SK-N-MC (cell line): Measurements from ENCODE around the gene MXRA7.

Source experiments
- DNase-seq: peaks from one replicate; pipeline ENCODE4 v3.0.0-alpha.2; 2011; ENCODE audit warnings: low read depth, low spot score
- H3K27ac ChIP-seq: fragments of 200-600 bp; sonication (generic); 2 replicates; pipeline ENCODE4 v1.5.1; 2016; ENCODE audit warnings: mixed run types
- H3K36me3 ChIP-seq: fragments of 200-600 bp; sonication (generic); 2 replicates; pipeline ENCODE4 v1.6.1; 2017; ENCODE audit warnings: antibody characterized with exemption, low read length, mixed read lengths; ENCODE audit not compliant: insufficient read depth
- H3K4me3 ChIP-seq: fragments of 200-600 bp; sonication (generic); 2 replicates; pipeline ENCODE4 v1.5.1; 2016
- H3K9ac ChIP-seq: fragments of 200-600 bp; sonication (generic); 2 replicates; pipeline ENCODE4 v1.8.0; 2017; ENCODE audit warnings: mixed run types, mixed read lengths; ENCODE audit not compliant: insufficient read length
- H3K9me3 ChIP-seq: fragments of 200-600 bp; sonication (generic); 2 replicates; pipeline ENCODE4 v1.6.1; 2017; ENCODE audit warnings: low read depth, mild to moderate bottlenecking, antibody characterized with exemption, low read length, moderate library complexity, mixed read lengths
- EZH2 ChIP-seq: fragments of 200-600 bp; sonication (generic); IDR thresholded peaks from one replicate; pipeline ENCODE4 v1.6.1; 2017; ENCODE audit warnings: antibody characterized with exemption
- FOXP2 ChIP-seq: optimal IDR thresholded peaks from 2 replicates; pipeline ENCODE3; 2011; ENCODE audit warnings: mild to moderate bottlenecking, moderate library complexity; ENCODE audit not compliant: insufficient read depth; ENCODE audit errors: extremely low read length, control extremely low read depth
- POLR2AphosphoS5 ChIP-seq: IDR thresholded peaks from 2 replicates; pipeline ENCODE4 v1.6.1; 2012; ENCODE audit warnings: mild to moderate bottlenecking, low read depth, low read length, borderline replicate concordance

The MXRA7 gene

DNA sequence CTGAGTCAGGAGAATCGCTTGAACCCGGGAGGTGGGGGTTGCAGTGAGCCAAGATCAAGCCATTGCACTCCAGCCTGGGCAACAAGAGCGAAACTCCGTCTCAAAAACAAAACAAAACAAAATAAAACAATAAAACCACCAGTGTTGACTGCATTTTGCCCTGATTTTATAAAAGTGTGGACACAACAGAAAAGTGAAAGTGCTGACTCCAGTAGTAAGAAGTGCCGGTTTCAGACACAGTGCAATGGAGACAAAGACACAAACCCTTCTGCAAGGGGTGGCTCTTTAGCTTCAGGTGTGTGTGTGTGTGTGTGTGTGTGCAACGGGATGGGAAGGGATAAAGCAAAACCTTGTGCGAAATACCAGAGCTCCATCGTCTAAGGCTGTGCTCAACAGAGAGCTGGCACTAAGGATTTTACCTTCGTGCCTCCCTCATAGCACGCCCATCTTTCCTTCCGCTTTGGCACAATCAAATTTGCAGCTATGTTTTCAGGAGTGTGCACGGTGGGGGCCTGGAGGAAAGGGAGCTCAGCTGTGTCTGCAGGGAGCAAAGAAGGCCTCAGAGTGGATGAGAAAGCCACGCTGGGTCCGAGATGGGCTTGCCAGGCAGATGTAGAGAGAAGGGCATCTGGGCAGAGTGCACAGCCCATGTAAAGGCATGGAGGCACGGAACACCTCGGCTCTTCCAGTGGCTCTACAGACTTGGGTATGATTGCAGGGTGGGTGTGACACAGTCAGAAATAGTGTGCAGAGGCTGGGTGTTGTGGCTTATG is 15.5 kb downstream of the MXRA7 start:
- no peak overlapping the region for H3K9ac ChIP-seq
- TF ChIP-seq POLR2AphosphoS5 = no peak
- TF ChIP-seq EZH2 = no peak
- no peak for TF ChIP-seq FOXP2
- no peak overlapping the region for H3K27ac ChIP-seq
- no peak for DNase-seq
- no peaks in the 10 kb centered on the region for H3K36me3 ChIP-seq
- H3K4me3 ChIP-seq = no peak overlapping the region
- no peaks in the 10 kb centered on the region for H3K9me3 ChIP-seq

DNA sequence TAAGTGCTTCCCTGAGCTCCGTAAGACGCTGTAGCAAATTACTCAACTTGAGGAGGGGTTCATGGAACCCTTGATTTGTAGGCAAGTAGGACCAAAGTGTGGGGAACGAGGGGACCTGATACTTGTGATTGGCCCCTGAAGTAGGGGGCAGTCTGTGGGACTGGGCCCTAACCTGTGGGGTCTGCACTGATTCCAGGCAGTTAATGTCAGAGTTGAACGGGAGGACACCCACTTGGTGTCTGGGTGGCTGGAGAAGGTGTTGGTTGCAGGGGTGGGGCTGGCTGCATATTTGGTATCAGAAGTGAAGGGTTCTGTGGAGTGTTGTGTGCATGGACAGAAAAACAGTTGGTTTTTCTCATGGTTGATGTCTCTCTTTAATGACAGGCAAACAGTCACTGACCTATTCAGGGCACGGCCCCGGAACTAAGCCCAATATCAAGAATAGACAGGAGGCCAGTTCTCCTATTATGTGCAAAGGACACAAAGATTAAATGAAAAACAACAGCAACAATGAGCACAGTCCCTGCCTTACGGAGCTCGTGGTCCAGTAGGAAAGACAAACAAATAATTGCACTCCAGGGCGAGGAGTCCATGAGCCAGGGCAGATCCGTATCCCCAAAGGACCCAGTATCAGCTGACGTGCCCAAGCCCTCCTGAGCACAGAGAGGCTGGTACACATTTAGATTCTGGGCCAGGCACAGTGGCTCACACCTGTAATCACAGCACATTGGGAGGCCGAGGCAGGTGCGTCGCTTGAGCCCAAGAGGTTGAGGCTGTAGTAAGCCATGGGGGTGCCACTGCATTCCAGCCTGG is 19.2 kb downstream of the MXRA7 start:
- H3K9me3 ChIP-seq = no peaks in the 10 kb centered on the region
- DNase-seq = no peak
- no peak overlapping the region for H3K4me3 ChIP-seq
- H3K36me3 ChIP-seq = no peaks in the 10 kb centered on the region
- H3K9ac ChIP-seq = no peak overlapping the region
- H3K27ac ChIP-seq = no peak overlapping the region
- TF ChIP-seq EZH2 (no peak), POLR2AphosphoS5 (no peak), FOXP2 (no peak)

DNA sequence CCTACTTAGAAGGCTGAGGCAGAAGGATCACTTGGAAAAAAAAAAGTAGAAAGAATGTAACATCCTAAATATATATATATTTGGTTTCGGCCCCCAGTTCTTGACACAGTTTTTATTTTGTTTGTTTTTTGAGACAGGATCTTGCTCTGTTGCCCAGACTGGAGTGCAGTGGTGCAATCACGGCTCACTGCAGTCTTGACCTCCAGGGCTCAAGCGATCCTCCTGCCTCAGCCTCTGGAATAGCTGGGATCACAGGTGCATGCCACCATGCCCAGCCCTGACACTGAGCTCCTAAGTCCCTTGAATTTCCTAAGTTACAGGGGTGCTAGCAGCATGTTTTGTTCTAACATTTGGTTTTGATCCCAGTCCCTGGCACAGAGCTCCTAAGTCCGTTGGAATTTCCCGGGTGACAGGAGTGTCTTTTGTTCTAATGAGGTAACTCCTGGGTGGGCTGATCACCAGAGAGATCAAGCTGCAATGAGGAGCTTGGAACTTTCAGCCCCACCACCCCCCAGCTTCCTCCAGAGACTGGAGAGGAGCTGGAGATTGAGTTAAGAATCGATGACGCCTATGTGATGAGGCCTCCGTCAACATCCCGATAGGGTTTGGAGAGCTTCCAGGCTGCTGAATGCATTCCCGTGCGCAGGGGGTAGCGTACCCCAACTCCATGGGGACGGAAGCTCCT is 20.0 kb downstream of the MXRA7 start:
- no peaks in the 10 kb centered on the region for H3K9me3 ChIP-seq
- TF ChIP-seq EZH2 (no peak), POLR2AphosphoS5 (no peak), FOXP2 (no peak)
- H3K9ac ChIP-seq = no peak overlapping the region
- no peak overlapping the region for H3K27ac ChIP-seq
- H3K4me3 ChIP-seq = no peak overlapping the region
- no peak for DNase-seq
- H3K36me3 ChIP-seq = no peaks in the 10 kb centered on the region

DNA sequence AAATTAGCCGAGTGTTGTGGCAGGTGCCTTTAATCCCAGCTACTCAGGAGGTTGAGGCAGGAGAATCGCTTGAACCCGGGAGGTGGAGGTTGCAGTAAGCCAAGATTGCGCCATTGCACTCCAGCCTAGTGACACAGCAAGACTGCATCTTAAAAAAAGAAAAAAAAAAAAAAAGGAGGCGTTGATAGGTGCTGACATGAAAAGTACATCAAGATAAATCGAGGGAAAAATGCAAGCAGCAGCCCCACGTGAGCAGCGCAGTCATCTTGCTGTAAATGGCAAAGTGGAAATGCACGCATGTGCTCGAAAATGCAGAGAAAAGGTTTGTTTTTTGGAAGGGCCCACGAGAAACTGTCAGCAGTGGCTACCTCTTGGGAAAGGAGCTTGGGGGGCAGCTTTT is 20.9 kb downstream of the MXRA7 start:
- no peak overlapping the region for H3K9ac ChIP-seq
- H3K36me3 ChIP-seq = no peaks in the 10 kb centered on the region
- no peak overlapping the region for H3K27ac ChIP-seq
- no peaks in the 10 kb centered on the region for H3K9me3 ChIP-seq
- TF ChIP-seq FOXP2 (no peak), EZH2 (no peak), POLR2AphosphoS5 (no peak)
- DNase-seq = no peak
- H3K4me3 ChIP-seq = no peak overlapping the region

DNA sequence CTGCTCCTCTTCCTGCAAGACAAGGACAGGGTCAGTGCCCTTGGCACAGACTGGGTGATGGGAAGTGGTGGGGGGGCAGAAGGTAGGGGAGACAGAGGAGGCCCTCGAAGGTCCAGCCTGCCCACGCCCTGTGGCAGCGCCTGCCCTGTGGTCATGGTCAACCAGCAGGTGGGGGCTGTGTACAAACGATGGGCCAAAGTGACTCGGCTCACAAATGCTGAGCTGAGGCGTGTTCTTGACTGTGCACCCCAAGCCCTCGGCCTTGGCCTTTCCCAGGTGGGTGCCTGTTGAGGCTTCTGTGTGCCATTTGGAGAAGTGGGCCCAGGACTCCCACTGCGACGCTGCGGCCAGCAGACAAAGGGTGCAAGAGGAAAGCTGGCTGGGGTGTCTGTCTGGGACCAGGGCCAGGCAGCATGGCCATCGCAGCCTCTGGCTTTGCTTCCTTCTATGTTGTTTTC is 22.6 kb downstream of the MXRA7 start:
- peak overlapping the region; percentile 41 for H3K9ac ChIP-seq
- TF ChIP-seq POLR2AphosphoS5 (no peak), EZH2 (no peak), FOXP2 (no peak)
- peak overlapping the region; percentile 31; the same call in 1 of the 2 replicates for H3K4me3 ChIP-seq
- DNase-seq = no peak
- no peaks in the 10 kb centered on the region for H3K36me3 ChIP-seq
- H3K27ac ChIP-seq = no peak overlapping the region
- H3K9me3 ChIP-seq = no peaks in the 10 kb centered on the region

DNA sequence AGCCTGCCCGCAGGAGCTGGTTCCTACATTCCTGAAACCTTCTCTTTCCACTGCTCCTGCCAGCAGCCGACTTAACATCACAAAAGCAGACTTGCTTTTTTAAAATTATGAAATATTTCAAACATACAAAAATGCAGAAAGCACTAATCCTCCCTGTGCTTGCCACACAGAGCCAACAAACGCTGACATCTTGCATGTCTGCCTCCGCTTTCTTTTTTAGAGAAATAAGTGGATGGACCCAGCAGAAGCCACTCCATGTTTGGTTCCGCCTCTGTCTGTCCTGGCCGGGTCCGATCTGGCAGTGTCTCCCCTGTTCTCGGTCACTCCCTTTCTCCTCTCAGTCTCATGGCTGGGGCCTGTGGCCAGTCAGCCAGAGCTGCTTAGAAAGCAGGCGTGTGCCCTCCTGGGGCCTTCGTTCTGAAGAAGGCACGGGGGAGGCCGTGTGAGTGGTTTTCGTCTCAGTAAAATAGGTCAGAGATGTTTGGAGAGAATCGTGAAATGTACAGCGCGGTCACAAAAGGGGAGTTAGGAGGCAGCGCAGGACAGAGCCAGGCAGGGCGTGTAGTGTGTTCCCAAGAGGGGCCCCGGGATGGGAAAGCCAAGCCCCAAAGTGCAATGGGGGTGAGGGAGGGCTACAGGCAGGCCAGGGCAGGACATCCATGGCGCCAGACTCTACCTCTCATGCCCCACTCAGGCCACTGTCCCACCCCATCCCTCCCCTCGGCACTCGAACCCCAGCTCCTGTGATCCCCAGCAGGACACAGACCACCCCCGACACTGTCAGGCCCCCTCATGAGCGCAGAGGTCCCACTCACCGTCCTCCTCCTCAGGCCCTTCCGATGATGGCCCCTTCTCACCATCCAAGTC is 23.2 kb downstream of the MXRA7 start:
- Histone ChIP-seq H3K9ac (no peak overlapping the region), H3K27ac (peak overlapping the region; percentile 64; the same call in 1 of the 2 replicates), H3K4me3 (no peak overlapping the region), H3K9me3 (no peaks in the 10 kb centered on the region), H3K36me3 (no peaks in the 10 kb centered on the region)
- TF ChIP-seq POLR2AphosphoS5 = no peak
- DNase-seq = no peak

DNA sequence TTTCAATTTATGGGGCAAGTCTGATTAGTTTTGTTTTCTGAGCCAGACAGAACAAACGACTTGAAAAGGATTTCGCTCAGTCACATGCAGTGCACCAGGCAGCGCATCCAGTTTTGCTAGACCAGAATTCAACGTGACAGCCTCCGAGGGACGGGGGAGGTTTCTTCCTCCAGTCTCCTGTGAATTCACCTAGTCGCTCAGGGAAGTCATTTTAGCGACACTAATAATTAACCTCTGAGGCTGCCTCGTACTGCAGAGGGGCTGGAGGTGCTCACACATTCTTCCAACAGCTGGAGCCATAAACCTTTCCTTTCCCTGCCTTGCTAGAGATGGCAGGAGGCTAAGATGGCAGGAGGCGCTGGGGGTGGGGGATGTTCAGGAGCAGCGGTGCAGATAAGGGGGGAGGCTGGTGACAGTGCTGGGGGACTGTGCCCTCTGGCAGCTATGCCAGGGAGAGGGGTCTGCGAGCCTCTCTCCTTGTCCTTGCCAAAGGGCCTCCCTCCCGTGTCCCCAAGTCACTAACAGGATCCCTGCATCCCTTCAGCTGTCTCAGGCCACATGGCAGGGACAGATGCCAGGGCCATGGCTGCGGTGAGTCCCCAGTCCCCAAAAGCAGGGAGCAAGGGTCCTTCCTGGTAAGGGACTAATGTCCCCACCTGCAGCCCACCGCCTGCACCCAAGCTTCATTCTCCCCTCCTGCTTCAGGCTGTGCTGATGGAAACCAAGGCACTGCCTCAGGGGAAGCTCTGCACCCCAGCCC is 24.0 kb downstream of the MXRA7 start:
- TF ChIP-seq FOXP2 = no peak
- TF ChIP-seq POLR2AphosphoS5 = no peak
- no peak for TF ChIP-seq EZH2
- Histone ChIP-seq H3K4me3 (no peak overlapping the region), H3K9ac (no peak overlapping the region)

More for the DNA sequence above, 24.0 kb downstream of the MXRA7 start:
- peak overlapping the region; percentile 64; the same call in 1 of the 2 replicates for H3K27ac ChIP-seq
- DNase-seq = no peak
- H3K9me3 ChIP-seq = no peaks in the 10 kb centered on the region
- no peaks in the 10 kb centered on the region for H3K36me3 ChIP-seq
